HG03060 (cell line): ENCODE measurements around the gene DAPK2.
A peak's percentile ranks its signal among the peaks of the same experiment; 100 is the strongest.
"Not testable (repeated sequence)": the region's sequence is repeated elsewhere in the genome, so short reads cannot be mapped to it uniquely, and the experiment has no call there.

Source experiments
- ATAC-seq: cut with Tn5 transposase; IDR thresholded peaks from one replicate; pipeline ENCODE4 v1.9.1; 2021; ENCODE audit warnings: low read depth, moderate number of reproducible peaks; ENCODE audit not compliant: unreplicated experiment

Gene DAPK2

GRCh38 chr15:64046421-64047153, at the start of gene DAPK2:
TSS of gene DAPK2 (minus strand) at chr15:64046485. CDS start at chr15:64040261, 6,224 bp downstream.
- ATAC-seq, result no peak

- no peak for ATAC-seq
Observed at GRCh38 chr15:64095431-64095794, 49.1 kb upstream of the DAPK2 start.

GRCh38 chr15:64093627-64094417, 47.5 kb upstream of the DAPK2 start, which contains the start of gene CIAO2A:
TSS of gene CIAO2A (minus strand) at chr15:64093838. CDS start at chr15:64093768, 70 bp downstream.
- ATAC-seq, result peak; percentile 56

GRCh38 chr15:64092864-64093626, 46.8 kb upstream of the DAPK2 start:
- no peak for ATAC-seq

- no peak for ATAC-seq
Observed at GRCh38 chr15:64092075-64092820, 46.0 kb upstream of the DAPK2 start.

- ATAC-seq, result no peak
Observed at GRCh38 chr15:64090527-64090926, 44.2 kb upstream of the DAPK2 start.

GRCh38 chr15:64089543-64090280, 43.4 kb upstream of the DAPK2 start:
- no peak for ATAC-seq

GRCh38 chr15:64082757-64083156, 36.5 kb upstream of the DAPK2 start:
- no peak for ATAC-seq

GRCh38 chr15:64073496-64073895, 27.2 kb upstream of the DAPK2 start:
- not testable (repeated sequence) for ATAC-seq

- no peak for ATAC-seq
Observed at GRCh38 chr15:64072812-64073211, 26.5 kb upstream of the DAPK2 start.

GRCh38 chr15:64071931-64072765, 25.9 kb upstream of the DAPK2 start:
- ATAC-seq, result no peak

- no peak for ATAC-seq
Observed at GRCh38 chr15:64070965-64071851, 24.9 kb upstream of the DAPK2 start.

- ATAC-seq, result no peak
Observed at GRCh38 chr15:64070106-64070505, 23.8 kb upstream of the DAPK2 start.

- no peak for ATAC-seq
Observed at GRCh38 chr15:64068133-64068532, 21.8 kb upstream of the DAPK2 start.

- no peak for ATAC-seq
Observed at GRCh38 chr15:64067564-64068030, 21.3 kb upstream of the DAPK2 start.

- ATAC-seq, result no peak
Observed at GRCh38 chr15:64066451-64066850, 20.2 kb upstream of the DAPK2 start.

- no peak for ATAC-seq
Observed at GRCh38 chr15:64060716-64061115, 14.4 kb upstream of the DAPK2 start.

GRCh38 chr15:64059104-64059503, 12.8 kb upstream of the DAPK2 start:
- ATAC-seq, result not testable (repeated sequence)
